Thyroid gland (tissue), 4 donors: ENCODE results near the gene FGGY. TPM values are rescaled to one million over a fixed set of nuclear protein-coding genes. Genes with fewer than 3 reads are reported as not detected.
"Not testable (repeated sequence)": the region's sequence is repeated elsewhere in the genome, so short reads cannot be mapped to it uniquely, and the experiment has no call there.

ENCODE experiments used
- DNase-seq, 2 donors: peaks; one replicate each; pipeline ENCODE4 v3.0.0-alpha.2; 2019
- H3K27ac ChIP-seq, 3 donors: fragments of 200-600 bp; sonication (generic); 1 replicate in 2 of 3; 2 replicates in 1 of 3; pipeline ENCODE4 v1.5.1; 2016 to 2019; ENCODE audit warnings: mild to moderate bottlenecking in 1 of 3, moderate library complexity in 1 of 3
- H3K27me3 ChIP-seq: fragments of 200-600 bp; sonication (generic); one replicate; pipeline ENCODE4 v1.5.1; 2019
- H3K36me3 ChIP-seq, 2 donors: fragments of 200-600 bp; sonication (generic); one replicate each; pipeline ENCODE4 v1.5.1; 2016 to 2019
- H3K4me1 ChIP-seq, 2 donors: fragments of 200-600 bp; sonication (generic); one replicate each; pipeline ENCODE4 v1.5.1; 2017 to 2019
- H3K4me3 ChIP-seq, 3 donors: fragments of 200-600 bp; sonication (generic); replicated peaks in 1 of 3; 1 replicate in 2 of 3; 2 replicates in 1 of 3; pipeline ENCODE4 v1.5.1; 2016; ENCODE audit warnings: mild to moderate bottlenecking in 1 of 3
- H3K9me3 ChIP-seq: fragments of 200-600 bp; sonication (generic); one replicate; pipeline ENCODE4 v1.5.1; 2017
- POLR2A ChIP-seq, 2 donors: fragments of 450-650 bp; IDR thresholded peaks; one replicate each; pipeline ENCODE4 v1.6.1; 2017; ENCODE audit warnings: antibody characterized with exemption in 2 of 2, mild to moderate bottlenecking in 2 of 2, moderate library complexity in 1 of 2
- WGBS, 2 donors: methylation state at CpG; one replicate each; pipeline ENCODE4 v1.1.5; 2017; 5-methylcytosine and 5-hydroxymethylcytosine counted together
- intact Hi-C: fragments of 100-400 bp; cut with DNase I; formaldehyde crosslinking; loops from one replicate; pipeline ENCODE4 v1.15.1; 2023
- total RNA-seq, 4 donors: library from RNA; depleted of rRNA; stranded (reverse); fragments of >200 nt; gene quantifications; one replicate each; pipeline ENCODE4 v1.2.3, GENCODE V29; 2016
- TF ChIP-seq, protein P1 (sequence below), 6 experiments: fragments of 200-600 bp in 3 of 6; fragments of 450-650 bp in 3 of 6; sonication (generic) in 3 of 6; IDR thresholded peaks; one replicate each; pipeline ENCODE4 v1.5.1; 2016 to 2019; ENCODE audit warnings: antibody characterized with exemption in 6 of 6, mild to moderate bottlenecking in 2 of 6, inconsistent platforms in 1 of 6, moderate library complexity in 1 of 6

Gene FGGY
- total RNA-seq, 4 donors from 2014 or later, result 24.6 to 46.1 (median 36.4) TPM

DNA sequence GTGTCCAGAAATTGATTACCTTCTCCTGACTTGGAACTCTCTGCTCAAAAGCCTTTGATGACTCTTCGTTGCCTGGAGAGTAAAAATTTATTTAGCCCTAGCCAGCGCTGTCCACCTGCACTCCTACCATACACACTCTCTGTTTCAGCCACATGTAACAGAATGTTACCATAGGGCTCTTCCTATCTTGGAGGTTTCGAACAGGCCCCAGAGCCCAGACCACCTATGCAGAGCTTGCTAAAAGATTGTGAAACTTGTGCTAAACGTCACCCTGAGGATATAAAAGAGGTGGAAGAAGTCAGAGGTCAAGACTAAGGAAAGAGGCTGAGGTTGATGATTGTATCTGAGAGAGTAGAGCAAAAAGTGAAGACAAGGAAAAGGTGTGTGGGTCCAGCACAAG lies 280.9 kb downstream of the FGGY start:
- Histone ChIP-seq H3K4me3 (no peak overlapping the region), H3K27ac (no peak overlapping the region), H3K9me3 (no peaks in the 10 kb centered on the region), H3K4me1 (no peaks in the 10 kb centered on the region), H3K36me3 (no peaks in the 10 kb centered on the region), H3K27me3 (no peaks in the 10 kb centered on the region)
- TF ChIP-seq POLR2A (IDR thresholded peaks at IDR 0.05), result no peak
- TF ChIP-seq, protein P1, sequence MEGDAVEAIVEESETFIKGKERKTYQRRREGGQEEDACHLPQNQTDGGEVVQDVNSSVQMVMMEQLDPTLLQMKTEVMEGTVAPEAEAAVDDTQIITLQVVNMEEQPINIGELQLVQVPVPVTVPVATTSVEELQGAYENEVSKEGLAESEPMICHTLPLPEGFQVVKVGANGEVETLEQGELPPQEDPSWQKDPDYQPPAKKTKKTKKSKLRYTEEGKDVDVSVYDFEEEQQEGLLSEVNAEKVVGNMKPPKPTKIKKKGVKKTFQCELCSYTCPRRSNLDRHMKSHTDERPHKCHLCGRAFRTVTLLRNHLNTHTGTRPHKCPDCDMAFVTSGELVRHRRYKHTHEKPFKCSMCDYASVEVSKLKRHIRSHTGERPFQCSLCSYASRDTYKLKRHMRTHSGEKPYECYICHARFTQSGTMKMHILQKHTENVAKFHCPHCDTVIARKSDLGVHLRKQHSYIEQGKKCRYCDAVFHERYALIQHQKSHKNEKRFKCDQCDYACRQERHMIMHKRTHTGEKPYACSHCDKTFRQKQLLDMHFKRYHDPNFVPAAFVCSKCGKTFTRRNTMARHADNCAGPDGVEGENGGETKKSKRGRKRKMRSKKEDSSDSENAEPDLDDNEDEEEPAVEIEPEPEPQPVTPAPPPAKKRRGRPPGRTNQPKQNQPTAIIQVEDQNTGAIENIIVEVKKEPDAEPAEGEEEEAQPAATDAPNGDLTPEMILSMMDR (IDR thresholded peaks at IDR 0.05), result no peak
- intact Hi-C loops, result no loop called here
- DNase-seq, result no peak
- 95 to 97% methylated on average over 4 of the region's 4 CpGs for WGBS, 2 donors

DNA sequence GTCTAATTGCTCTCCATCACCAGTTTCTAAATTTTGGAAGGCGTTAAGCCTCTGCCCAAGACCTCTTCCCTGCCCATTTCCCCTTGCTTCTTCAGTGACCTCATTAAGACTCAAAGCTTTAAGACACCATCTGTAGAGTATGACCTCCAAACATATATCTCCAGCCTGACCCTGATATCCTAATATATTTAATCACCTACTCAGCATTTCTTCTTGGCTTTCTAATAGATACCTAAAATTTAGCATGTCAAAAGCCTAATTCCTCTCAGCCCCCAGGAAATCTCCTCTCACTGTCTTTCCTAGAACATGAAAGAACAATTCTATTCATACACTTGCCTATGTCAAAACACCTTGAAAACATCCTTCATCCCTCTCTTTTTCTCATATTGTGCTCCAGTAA lies 282.3 kb downstream of the FGGY start:
- WGBS, 2 donors, result 97 to 100% methylated on average over 1 of the region's 1 CpG
- TF ChIP-seq POLR2A (IDR thresholded peaks at IDR 0.05), result no peak
- TF ChIP-seq, protein P1 (IDR thresholded peaks at IDR 0.05), result no peak
- intact Hi-C loops, result no loop called here

DNA sequence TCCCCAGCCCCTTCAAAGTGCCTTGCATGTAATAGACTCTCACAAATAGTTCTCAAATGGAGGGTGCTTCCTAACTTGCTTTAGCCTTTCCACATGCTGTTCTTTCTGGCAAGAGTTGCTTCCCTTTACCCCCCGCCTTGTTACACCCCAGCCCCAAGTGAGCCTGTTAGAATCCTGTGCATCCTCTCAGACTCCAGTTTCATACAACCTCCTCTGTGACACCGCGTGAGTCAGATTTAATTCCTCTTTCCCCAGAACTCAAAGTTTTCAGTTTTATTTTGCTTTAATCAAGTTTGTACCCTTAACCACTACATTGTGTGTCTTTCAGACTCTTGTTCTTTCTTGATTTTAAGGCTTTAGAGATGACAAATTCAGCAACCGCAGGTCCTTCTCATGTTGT lies 283.4 kb downstream of the FGGY start:
- 77 to 95% methylated on average over 4 of the region's 4 CpGs for WGBS, 2 donors
- DNase-seq, result no peak
- no peak overlapping the region for H3K27ac ChIP-seq
- TF ChIP-seq, protein P1 (IDR thresholded peaks at IDR 0.05), result no peak
- no peak for TF ChIP-seq POLR2A (IDR thresholded peaks at IDR 0.05)
- H3K4me1 ChIP-seq, result no peaks in the 10 kb centered on the region
- no peak overlapping the region for H3K4me3 ChIP-seq
- no peaks in the 10 kb centered on the region for H3K9me3 ChIP-seq
- intact Hi-C loops, result no loop called here
- H3K27me3 ChIP-seq, result no peaks in the 10 kb centered on the region
- H3K36me3 ChIP-seq, result no peaks in the 10 kb centered on the region

More for the DNA sequence above, 282.3 kb downstream of the FGGY start:
- Histone ChIP-seq H3K4me1 (no peaks in the 10 kb centered on the region), H3K27me3 (no peaks in the 10 kb centered on the region), H3K36me3 (no peaks in the 10 kb centered on the region), H3K9me3 (no peaks in the 10 kb centered on the region), H3K4me3 (no peak overlapping the region), H3K27ac (no peak overlapping the region)
- DNase-seq, result no peak

DNA sequence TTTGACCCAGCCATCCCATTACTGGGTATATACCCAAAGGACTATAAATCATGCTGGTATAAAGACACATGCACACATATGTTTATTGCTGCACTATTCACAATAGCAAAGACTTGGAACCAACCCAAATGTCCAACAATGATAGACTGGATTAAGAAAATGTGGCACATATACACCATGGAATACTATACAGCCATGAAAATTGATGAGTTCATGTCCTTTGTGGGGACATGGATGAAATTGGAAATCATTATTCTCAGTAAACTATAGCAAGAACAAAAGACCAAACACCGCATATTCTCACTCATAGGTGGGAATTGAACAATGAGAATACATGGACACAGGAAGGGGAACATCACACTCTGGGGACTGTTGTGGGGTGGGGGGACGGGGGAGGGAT lies 295.5 kb downstream of the FGGY start:
- H3K4me3 ChIP-seq, H3K36me3 ChIP-seq, H3K9me3 ChIP-seq, H3K27ac ChIP-seq, H3K27me3 ChIP-seq, DNase-seq, intact Hi-C loops: not testable (repeated sequence)
- 92 to 95% methylated on average over 1 to 2 of the region's 2 CpGs for WGBS, 2 donors
- H3K4me1 ChIP-seq, result peaks cover 12 to 20% of the 10 kb centered on the region in 2 donors

DNA sequence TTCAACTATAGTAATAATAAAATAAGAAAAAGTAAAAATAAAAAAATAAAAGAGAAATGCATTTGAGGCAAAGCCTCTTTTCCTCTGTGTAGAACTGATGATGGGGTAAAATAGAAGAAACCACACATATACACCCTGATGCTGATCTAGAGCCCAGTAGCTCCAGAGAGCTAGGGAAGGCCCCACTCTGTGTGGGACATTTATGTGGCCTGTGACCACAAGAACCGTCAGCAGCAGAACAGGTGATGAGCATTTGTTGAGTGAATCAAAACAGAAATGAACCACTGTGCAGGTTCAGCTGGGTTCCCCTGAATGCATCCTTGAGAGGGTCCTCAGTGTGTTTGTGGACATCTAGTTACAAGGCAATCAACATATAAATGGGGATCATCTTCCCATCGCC lies 296.0 kb downstream of the FGGY start:
- no peaks in the 10 kb centered on the region for H3K36me3 ChIP-seq
- WGBS, 2 donors, result 92 to 95% methylated on average over 2 of the region's 2 CpGs
- H3K27ac ChIP-seq, result no peak overlapping the region
- H3K4me3 ChIP-seq, result no peak overlapping the region
- H3K9me3 ChIP-seq, result no peaks in the 10 kb centered on the region
- H3K4me1 ChIP-seq, result peaks cover 12 to 20% of the 10 kb centered on the region in 2 donors
- intact Hi-C loops, result no loop called here
- TF ChIP-seq, protein P1 (IDR thresholded peaks at IDR 0.05), result no peak
- TF ChIP-seq POLR2A (IDR thresholded peaks at IDR 0.05), result no peak
- no peaks in the 10 kb centered on the region for H3K27me3 ChIP-seq
- no peak for DNase-seq
